Endothelial cell of umbilical vein (primary cell): ENCODE results near the gene CDYL. TPM values are rescaled to one million over a fixed set of nuclear protein-coding genes. Genes with fewer than 3 reads are reported as not detected.

Source experiments
- BruUV-seq: library from RNA; stranded (reverse); fragments of 400-500 nt; replicated peaks from 2 replicates; lab custom pipeline; 2021; lab: Mats Ljungman, UMichigan
- CTCF ChIA-PET: fragments of 300-600, 350-600 bp; sonication (Branson Sonifier 250); formaldehyde crosslinking; loops from one replicate; lab custom pipeline; 2021; ENCODE audit warnings: antibody characterized with exemption, inconsistent platforms; lab: Charles Lee
- POLR2A ChIA-PET: fragments of 300-600, 350-600 bp; sonication (Branson Sonifier 250); formaldehyde crosslinking; loops from one replicate; lab custom pipeline; 2021; ENCODE audit warnings: antibody characterized with exemption, inconsistent platforms; lab: Charles Lee
- DNase-seq: peaks from one replicate; pipeline ENCODE4 v3.0.0-alpha.2; 2011; ENCODE audit warnings: low read depth, low spot score
- FAIRE-seq: peaks from 2 replicates; lab custom pipeline; 2011; peaks lifted over from hg19 to GRCh38; lab: Jason Lieb, UNC
- H2AFZ ChIP-seq: 2 replicates; pipeline ENCODE4 v1.6.0; 2012; ENCODE audit warnings: low read depth, low read length, control low read depth, inconsistent platforms
- H3K27ac ChIP-seq: 2 replicates; pipeline ENCODE4 v1.5.1; 2011; ENCODE audit warnings: low read depth, mild to moderate bottlenecking, control low read depth, low read length, moderate library complexity; ENCODE audit not compliant: insufficient read depth
- H3K27me3 ChIP-seq, 2 experiments: 2 replicates each; pipeline versions ENCODE4 v1.6.0 to v1.6.1; 2011; ENCODE audit warnings: low read length in 2 of 2, mixed read lengths in 1 of 2; ENCODE audit not compliant: control insufficient read depth in 2 of 2, insufficient read depth in 2 of 2
- H3K36me3 ChIP-seq, 2 experiments: 2 replicates in 1 of 2; 3 replicates in 1 of 2; pipeline ENCODE4 v1.5.1; 2011; ENCODE audit warnings: low read length in 2 of 2, mild to moderate bottlenecking in 1 of 2, moderate library complexity in 1 of 2; ENCODE audit not compliant: control insufficient read depth in 2 of 2, insufficient read depth in 2 of 2; ENCODE audit errors: extremely low read depth in 1 of 2
- H3K4me1 ChIP-seq: 3 replicates; pipeline ENCODE4 v1.5.1; 2011; ENCODE audit warnings: mild to moderate bottlenecking, low read length; ENCODE audit not compliant: control insufficient read depth, insufficient read depth; ENCODE audit errors: extremely low read depth
- H3K4me2 ChIP-seq: 2 replicates; pipeline ENCODE4 v1.6.1; 2011; ENCODE audit warnings: low read length, control low read depth, mixed read lengths; ENCODE audit not compliant: insufficient read depth
- H3K4me3 ChIP-seq, 3 experiments: fragments of 200-600 bp in 1 of 3; sonication (generic), shearing (Covaris generic) in 1 of 3; replicated peaks in 1 of 3; 2 replicates each; pipeline ENCODE4 v1.5.1; 2011 to 2016; ENCODE audit warnings: control low read depth in 3 of 3, low read length in 3 of 3, mild to moderate bottlenecking in 2 of 3, inconsistent platforms in 1 of 3, low read depth in 1 of 3, moderate library complexity in 1 of 3; ENCODE audit not compliant: insufficient read depth in 1 of 3
- H3K79me2 ChIP-seq: 2 replicates; pipeline ENCODE4 v1.6.0; 2012; ENCODE audit warnings: low read length, inconsistent platforms; ENCODE audit not compliant: control insufficient read depth, insufficient read depth
- H3K9ac ChIP-seq: replicated peaks from 2 replicates; pipeline ENCODE3; 2011; ENCODE audit warnings: low read length, control low read depth; ENCODE audit not compliant: insufficient read depth; ENCODE audit errors: extremely low read depth
- H3K9me1 ChIP-seq: replicated peaks from 3 replicates; pipeline ENCODE4 v1.6.0; 2011; ENCODE audit warnings: mild to moderate bottlenecking, low read length; ENCODE audit not compliant: control insufficient read depth, insufficient read depth; ENCODE audit errors: extremely low read depth
- H3K9me3 ChIP-seq: replicated peaks from 2 replicates; pipeline ENCODE4 v1.5.1; 2012; ENCODE audit warnings: low read length, inconsistent platforms; ENCODE audit not compliant: control insufficient read depth, insufficient read depth
- H4K20me1 ChIP-seq: replicated peaks from 2 replicates; pipeline ENCODE3; 2011; ENCODE audit warnings: mild to moderate bottlenecking, low read length; ENCODE audit not compliant: control insufficient read depth, insufficient read depth; ENCODE audit errors: extremely low read depth
- EZH2 ChIP-seq: IDR thresholded peaks from 2 replicates; pipeline ENCODE4 v1.6.1; 2012; ENCODE audit warnings: borderline replicate concordance, low read depth, mild to moderate bottlenecking, moderate library complexity, low read length, inconsistent platforms; ENCODE audit not compliant: severe bottlenecking
- FOS ChIP-seq: IDR thresholded peaks from 2 replicates; pipeline ENCODE4 v1.6.1; 2011; ENCODE audit warnings: mild to moderate bottlenecking, low read length, moderate library complexity, borderline replicate concordance; ENCODE audit not compliant: insufficient read depth
- GATA2 ChIP-seq: IDR thresholded peaks from 2 replicates; pipeline ENCODE4 v1.7.0; 2011; ENCODE audit warnings: low read depth, mild to moderate bottlenecking, moderate library complexity, mixed read lengths, low read length; ENCODE audit not compliant: insufficient read length, insufficient read depth
- JUN ChIP-seq: IDR thresholded peaks from 2 replicates; pipeline ENCODE4 v1.6.1; 2011; ENCODE audit warnings: borderline replicate concordance, low read depth; ENCODE audit not compliant: insufficient read length, insufficient read depth
- MYC ChIP-seq: IDR thresholded peaks from one replicate; pipeline ENCODE4 v1.6.1; 2011; ENCODE audit warnings: mild to moderate bottlenecking, low read depth, low read length
- POLR2A ChIP-seq: IDR thresholded peaks from 2 replicates; pipeline ENCODE4 v1.6.1; 2012; ENCODE audit warnings: low read depth, mild to moderate bottlenecking, control low read depth, low read length
- POLR2AphosphoS5 ChIP-seq: IDR thresholded peaks from 2 replicates; pipeline ENCODE4 v1.6.1; 2012; ENCODE audit warnings: low read depth, mild to moderate bottlenecking, control low read depth, low read length, moderate library complexity; ENCODE audit not compliant: insufficient read depth
- dilution Hi-C: fragments of 300-500 bp; cut with MboI; formaldehyde crosslinking; loops from one replicate; pipeline ENCODE4 v1.15.0; 2019; ENCODE audit warnings: low sequenced_read_pairs; ENCODE audit not compliant: extremely low pct_ligation_motif_present
- intact Hi-C: fragments of 100-400 bp; cut with micrococcal nuclease; formaldehyde crosslinking; loops from one replicate; pipeline ENCODE4 v1.10.0; 2022
- polyA plus RNA-seq, 4 experiments: library from polyadenylated mRNA; depleted of rRNA in 3 of 4; stranded (reverse) in 3 of 4; unstranded in 1 of 4; fragments of >200 nt; gene quantifications; 2 replicates each; pipeline versions ENCODE4 v1.2.1 to v1.2.3, GENCODE V29; 2011 to 2012; ENCODE audit warnings: missing spikeins in 1 of 4
- total RNA-seq: library from RNA; stranded (reverse); gene quantifications from 2 replicates; pipeline ENCODE4 v1.2.3, GENCODE V29; 2021
- TF ChIP-seq, protein P1 (sequence below): IDR thresholded peaks from 2 replicates; pipeline ENCODE4 v1.6.1; 2011; ENCODE audit not compliant: insufficient read depth, insufficient read length
- TF ChIP-seq, protein P2 (sequence below), 2 donors: IDR thresholded peaks; 1 replicate in 1 of 2; 2 replicates in 1 of 2; pipeline ENCODE4 v1.5.1; 2011; ENCODE audit warnings: low read length in 2 of 2, mild to moderate bottlenecking in 2 of 2, moderate library complexity in 2 of 2, control low read depth in 1 of 2, inconsistent platforms in 1 of 2, low read depth in 1 of 2; ENCODE audit not compliant: insufficient read depth in 1 of 2; ENCODE audit errors: extremely low read depth in 1 of 2

CDYL gene
- total and polyA plus RNA-seq, 2 donors (not counting 3 experiments of a cell fraction or from before 2014, with no cell fraction given): 10.2 to 35.6 TPM

DNA sequence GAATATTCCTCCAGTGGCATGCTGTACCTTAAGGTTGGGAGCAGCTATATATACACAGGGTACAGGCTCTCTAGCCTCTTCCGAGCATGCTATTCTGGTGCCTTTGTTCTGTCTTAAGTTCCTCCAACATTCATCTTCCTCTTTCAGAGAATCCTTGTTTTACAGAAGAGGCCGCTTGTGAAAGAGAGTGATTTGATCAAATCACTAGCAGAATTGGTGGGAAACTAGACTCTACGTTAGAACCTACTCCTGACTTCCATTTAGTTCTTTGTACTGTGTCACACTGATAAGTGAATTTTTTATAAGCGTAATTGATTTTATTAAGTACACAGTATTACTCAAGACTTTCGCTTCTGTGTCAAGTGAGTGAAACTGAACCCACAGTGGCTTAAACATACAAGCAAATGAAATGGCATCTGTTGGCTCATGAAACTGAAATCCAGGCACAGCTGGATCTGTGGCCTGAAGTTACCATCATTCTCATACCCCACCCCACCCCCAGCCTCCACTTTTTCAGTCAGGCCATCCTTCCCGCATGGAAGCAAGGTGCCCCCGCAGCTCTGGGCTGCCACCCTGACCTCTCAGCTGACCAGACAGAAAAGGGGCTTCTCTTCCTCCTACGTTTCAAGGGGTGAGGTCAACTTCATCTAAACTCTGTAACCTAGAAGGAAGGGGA, 125.3 kb downstream of the CDYL start:
- Histone ChIP-seq H3K79me2 (no peaks in the 10 kb centered on the region), H3K27ac (no peak overlapping the region), H3K4me1 (no peaks in the 10 kb centered on the region), H3K9ac (no peak overlapping the region), H3K4me2 (no peak overlapping the region), H3K36me3 (peaks cover 0 to 2% of the 10 kb centered on the region in 2 experiments), H2AFZ (no peak overlapping the region), H3K9me1 (no peaks in the 10 kb centered on the region), H3K4me3 (no peak overlapping the region), H4K20me1 (no peaks in the 10 kb centered on the region), H3K27me3 (no peaks in the 10 kb centered on the region), H3K9me3 (no peaks in the 10 kb centered on the region)
- no TSS peak for BruUV-seq
- TF ChIP-seq FOS (no peak), EZH2 (no peak), GATA2 (no peak), JUN (no peak), MYC (no peak)
- intact Hi-C loops (no loop called here), dilution Hi-C loops (no loop called here)
- no peak for FAIRE-seq
- no peak for DNase-seq
- CTCF ChIA-PET: no interaction called here
- POLR2A ChIA-PET: interaction anchor here (0.6 kb wide), 1 partner anchor 102 kb away, joined by 4 read pairs; no protein-coding TSS in a partner anchor

- H2AFZ ChIP-seq: no peak overlapping the region
- intact Hi-C loops (no loop called here), dilution Hi-C loops (no loop called here)
- peaks cover 2% of the 10 kb centered on the region for H3K79me2 ChIP-seq
- H3K9me1 ChIP-seq: no peaks in the 10 kb centered on the region
- H3K9me3 ChIP-seq: no peaks in the 10 kb centered on the region
- DNase-seq (no peak), FAIRE-seq (no peak)
- H3K9ac ChIP-seq: no peak overlapping the region
- POLR2A ChIA-PET: interaction anchor here (0.6 kb wide), 1 partner anchor 101 kb away, joined by 4 read pairs; no protein-coding TSS in a partner anchor
- H3K27ac ChIP-seq: no peak overlapping the region
- H3K27me3 ChIP-seq: no peaks in the 10 kb centered on the region
- H4K20me1 ChIP-seq: no peaks in the 10 kb centered on the region
- no peak overlapping the region for H3K4me2 ChIP-seq
- H3K4me1 ChIP-seq: no peaks in the 10 kb centered on the region
- no peak for TF ChIP-seq POLR2AphosphoS5
- TF ChIP-seq MYC: no peak
- TF ChIP-seq, protein P1, sequence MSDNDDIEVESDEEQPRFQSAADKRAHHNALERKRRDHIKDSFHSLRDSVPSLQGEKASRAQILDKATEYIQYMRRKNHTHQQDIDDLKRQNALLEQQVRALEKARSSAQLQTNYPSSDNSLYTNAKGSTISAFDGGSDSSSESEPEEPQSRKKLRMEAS: no peak
- TF ChIP-seq JUN: no peak
- no peak for TF ChIP-seq FOS
- no peak for TF ChIP-seq GATA2
- TF ChIP-seq, protein P2, sequence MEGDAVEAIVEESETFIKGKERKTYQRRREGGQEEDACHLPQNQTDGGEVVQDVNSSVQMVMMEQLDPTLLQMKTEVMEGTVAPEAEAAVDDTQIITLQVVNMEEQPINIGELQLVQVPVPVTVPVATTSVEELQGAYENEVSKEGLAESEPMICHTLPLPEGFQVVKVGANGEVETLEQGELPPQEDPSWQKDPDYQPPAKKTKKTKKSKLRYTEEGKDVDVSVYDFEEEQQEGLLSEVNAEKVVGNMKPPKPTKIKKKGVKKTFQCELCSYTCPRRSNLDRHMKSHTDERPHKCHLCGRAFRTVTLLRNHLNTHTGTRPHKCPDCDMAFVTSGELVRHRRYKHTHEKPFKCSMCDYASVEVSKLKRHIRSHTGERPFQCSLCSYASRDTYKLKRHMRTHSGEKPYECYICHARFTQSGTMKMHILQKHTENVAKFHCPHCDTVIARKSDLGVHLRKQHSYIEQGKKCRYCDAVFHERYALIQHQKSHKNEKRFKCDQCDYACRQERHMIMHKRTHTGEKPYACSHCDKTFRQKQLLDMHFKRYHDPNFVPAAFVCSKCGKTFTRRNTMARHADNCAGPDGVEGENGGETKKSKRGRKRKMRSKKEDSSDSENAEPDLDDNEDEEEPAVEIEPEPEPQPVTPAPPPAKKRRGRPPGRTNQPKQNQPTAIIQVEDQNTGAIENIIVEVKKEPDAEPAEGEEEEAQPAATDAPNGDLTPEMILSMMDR (IDR thresholded peaks at IDR 0.05; ENCODE audit: extremely low read depth in 1 of 2, insufficient read depth in 1 of 2, low read depth in 1 of 2, low read length in 2 of 2): no peak
- no peak for TF ChIP-seq POLR2A
- TF ChIP-seq EZH2: no peak
- H3K36me3 ChIP-seq: peaks cover 0 to 2% of the 10 kb centered on the region in 2 experiments
- CTCF ChIA-PET: no interaction called here
- no peak overlapping the region for H3K4me3 ChIP-seq
- BruUV-seq: no TSS peak
These were observed 126.2 kb downstream of the CDYL start for GRCh38 chr6:4902363-4902762.
